Activated CD8-positive, alpha-beta T cell treated with anti-CD3 and anti-CD28 coated beads for 36 hours (primary cell): Measurements from ENCODE around the gene YAF2. TPM values are rescaled to one million over a fixed set of nuclear protein-coding genes. Genes with fewer than 3 reads are reported as not detected.

Experiments
- ATAC-seq: fragments of 200-7000 bp; cut with Tn5 transposase; one replicate; pipeline ENCODE4 v1.10.0; 2021; ENCODE audit warnings: mild to moderate bottlenecking, moderate library complexity
- CTCF ChIA-PET: fragments of 350-600 bp; sonication (Branson Sonifier 250); formaldehyde crosslinking; loops from one replicate; lab custom pipeline; 2021; ENCODE audit warnings: antibody characterized with exemption; lab: Charles Lee
- POLR2A ChIA-PET: fragments of 350-600 bp; sonication (Branson Sonifier 250); formaldehyde crosslinking; loops from one replicate; lab custom pipeline; 2021; ENCODE audit warnings: antibody characterized with exemption; lab: Charles Lee
- DNase-seq: peaks from one replicate; pipeline ENCODE4 v3.0.0-alpha.2; 2020
- H3K27ac Mint-ChIP-seq: one replicate; pipeline ENCODE4 v1.8.0; 2021; ENCODE audit warnings: mild to moderate bottlenecking, mixed read lengths
- H3K27me3 Mint-ChIP-seq: one replicate; pipeline ENCODE4 v1.8.0; 2021; ENCODE audit warnings: mixed read lengths
- H3K36me3 Mint-ChIP-seq: one replicate; pipeline ENCODE4 v1.8.0; 2021; ENCODE audit warnings: low read depth, mixed read lengths
- H3K4me1 Mint-ChIP-seq: one replicate; pipeline ENCODE4 v1.8.0; 2021; ENCODE audit warnings: low read depth, mixed read lengths
- H3K4me3 Mint-ChIP-seq: one replicate; pipeline ENCODE4 v1.8.0; 2021; ENCODE audit warnings: mild to moderate bottlenecking, moderate library complexity, mixed read lengths
- H3K9me3 Mint-ChIP-seq: one replicate; pipeline ENCODE4 v1.8.0; 2021; ENCODE audit warnings: mixed read lengths
- CTCF ChIP-seq: fragments of 200-600 bp; IDR thresholded peaks from one replicate; pipeline ENCODE4 v1.8.0; 2022; ENCODE audit warnings: antibody characterized with exemption, mild to moderate bottlenecking
- intact Hi-C: fragments of 100-400 bp; cut with micrococcal nuclease; formaldehyde crosslinking; loops from one replicate; pipeline ENCODE4 v1.10.0; 2022
- total RNA-seq, 2 experiments: library from RNA; stranded (reverse); gene quantifications; one replicate each; pipeline ENCODE4 v1.2.3, GENCODE V29; 2021

Gene YAF2
- 10 to 100 TPM; 39.4 to 40.8 TPM for total RNA-seq

GRCh38 chr12:42238240-42239140 lies at the start of gene YAF2:
YAF2 (minus strand) TSS chr12:42238248; CDS start chr12:42238180, 68 bp downstream.
- peak; percentile 90 for DNase-seq
- ATAC-seq: peak; percentile 79
- POLR2A ChIA-PET: interaction anchor here (0.9 to 1.5 kb wide), 2 partner anchors 61 to 94 kb away, joined by 3 to 5 read pairs; partner anchors contain the start of gene GXYLT1
- Mint-ChIP-seq H3K27ac (peak within 1 kb of the TSS; percentile 91), H3K9me3 (no peaks in the 10 kb centered on the region), H3K36me3 (peaks cover 19% of the 10 kb centered on the region), H3K4me1 (peaks cover 28% of the 10 kb centered on the region), H3K27me3 (no peaks in the 10 kb centered on the region), H3K4me3 (peak within 1 kb of the TSS; percentile 92)
- CTCF ChIA-PET: interaction anchor here (2.3 to 3.3 kb wide), 2 partner anchors 94 to 133 kb away, joined by 9 to 11 read pairs; no protein-coding TSS in a partner anchor
- intact Hi-C loops: loop anchor here (5.0 kb wide), 2 partner anchors 89 to 96 kb away; partner anchors contain the start of genes GXYLT1, PPHLN1 and ZCRB1
- no peak for TF ChIP-seq CTCF

DNA sequence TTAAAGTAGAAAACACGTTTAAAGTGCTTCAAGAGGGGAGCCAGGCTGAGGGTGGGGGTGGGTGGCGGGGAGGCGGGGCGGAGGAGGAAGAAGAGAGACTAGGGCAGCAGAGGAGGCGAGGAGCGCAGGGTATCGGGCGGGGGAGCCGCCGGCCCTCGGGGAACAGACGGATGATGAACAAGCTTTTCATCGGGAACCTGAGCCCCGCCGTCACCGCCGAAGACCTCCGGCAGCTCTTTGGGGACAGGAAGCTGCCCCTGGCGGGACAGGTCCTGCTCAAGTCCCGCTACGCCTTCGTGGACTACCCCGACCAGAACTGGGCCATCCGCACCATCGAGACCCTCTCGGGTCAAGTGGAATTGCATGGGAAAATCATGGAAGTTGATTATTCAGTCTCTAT lies 48.7 kb upstream of the YAF2 start:
- no peaks in the 10 kb centered on the region for H3K9me3 Mint-ChIP-seq
- no peak for DNase-seq
- POLR2A ChIA-PET: no interaction called here
- peaks cover 7% of the 10 kb centered on the region for H3K27me3 Mint-ChIP-seq
- no peaks in the 10 kb centered on the region for H3K36me3 Mint-ChIP-seq
- ATAC-seq: no peak
- no peak for TF ChIP-seq CTCF
- no peak overlapping the region for H3K4me3 Mint-ChIP-seq
- no peak overlapping the region for H3K27ac Mint-ChIP-seq
- CTCF ChIA-PET: no interaction called here
- peaks cover 2% of the 10 kb centered on the region for H3K4me1 Mint-ChIP-seq
- intact Hi-C loops: no loop called here

- ChIA-PET POLR2A (interaction anchor here (0.6 kb wide), 1 partner anchor 200 kb away, joined by 3 read pairs; no protein-coding TSS in a partner anchor), CTCF (no interaction called here)
- Mint-ChIP-seq H3K27ac (no peak overlapping the region), H3K9me3 (no peaks in the 10 kb centered on the region), H3K36me3 (no peaks in the 10 kb centered on the region), H3K27me3 (peaks cover 7% of the 10 kb centered on the region), H3K4me1 (peaks cover 2% of the 10 kb centered on the region), H3K4me3 (no peak overlapping the region)
- intact Hi-C loops: no loop called here
- ATAC-seq: no peak
- TF ChIP-seq CTCF: no peak
- DNase-seq: no peak
These were observed 47.4 kb upstream of the YAF2 start for GRCh38 chr12:42285431-42285830.

- intact Hi-C loops: no loop called here
- ATAC-seq (no peak), DNase-seq (no peak)
- Mint-ChIP-seq H3K27ac (no peak overlapping the region), H3K27me3 (peaks cover 7% of the 10 kb centered on the region), H3K9me3 (no peaks in the 10 kb centered on the region), H3K4me3 (no peak overlapping the region), H3K4me1 (peaks cover 2% of the 10 kb centered on the region), H3K36me3 (no peaks in the 10 kb centered on the region)
- ChIA-PET CTCF (no interaction called here), POLR2A (interaction anchor here (0.6 kb wide), 2 partner anchors 16 to 201 kb away, joined by 3 read pairs; no protein-coding TSS in a partner anchor)
- TF ChIP-seq CTCF: no peak
These were observed 46.8 kb upstream of the YAF2 start for GRCh38 chr12:42284876-42285275.

DNA sequence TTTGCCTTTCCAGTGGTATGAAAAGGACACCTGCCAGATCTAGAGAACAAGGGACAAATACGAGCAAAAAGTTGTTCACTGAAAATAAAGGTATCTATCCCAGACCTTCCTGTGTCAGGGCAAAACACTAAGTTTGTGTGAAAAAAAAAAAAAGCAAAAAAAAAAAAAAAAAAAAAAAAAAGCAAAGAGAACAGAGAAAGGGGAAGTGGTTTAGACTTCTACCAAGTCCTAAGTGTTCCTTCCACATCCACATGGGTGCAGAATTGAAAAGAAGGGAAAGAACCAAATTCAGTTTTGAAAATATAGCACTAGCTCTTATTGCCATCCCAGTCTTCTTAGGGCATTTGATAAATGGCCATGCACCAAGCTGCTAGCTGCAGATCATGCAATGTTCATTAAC lies 46.1 kb upstream of the YAF2 start:
- Mint-ChIP-seq H3K9me3 (no peaks in the 10 kb centered on the region), H3K4me3 (no peak overlapping the region), H3K36me3 (no peaks in the 10 kb centered on the region), H3K27ac (no peak overlapping the region), H3K4me1 (peaks cover 2% of the 10 kb centered on the region), H3K27me3 (peaks cover 6% of the 10 kb centered on the region)
- CTCF ChIA-PET: interaction anchor here (1.0 kb wide), 1 partner anchor 12 kb away, joined by 3 read pairs; no protein-coding TSS in a partner anchor
- no peak for TF ChIP-seq CTCF
- POLR2A ChIA-PET: interaction anchor here (0.6 kb wide), 1 partner anchor 16 kb away, joined by 3 read pairs; no protein-coding TSS in a partner anchor
- DNase-seq: no peak
- ATAC-seq: no peak
- intact Hi-C loops: no loop called here
